ENCODE data around the gene GIT2. TPM values are rescaled to one million over a fixed set of nuclear protein-coding genes. Genes with fewer than 3 reads are reported as not detected.

Gene GIT2
- polyA plus RNA-seq, 4 donors, result 26.5 to 55.1 (median 42.4) TPM

DNA sequence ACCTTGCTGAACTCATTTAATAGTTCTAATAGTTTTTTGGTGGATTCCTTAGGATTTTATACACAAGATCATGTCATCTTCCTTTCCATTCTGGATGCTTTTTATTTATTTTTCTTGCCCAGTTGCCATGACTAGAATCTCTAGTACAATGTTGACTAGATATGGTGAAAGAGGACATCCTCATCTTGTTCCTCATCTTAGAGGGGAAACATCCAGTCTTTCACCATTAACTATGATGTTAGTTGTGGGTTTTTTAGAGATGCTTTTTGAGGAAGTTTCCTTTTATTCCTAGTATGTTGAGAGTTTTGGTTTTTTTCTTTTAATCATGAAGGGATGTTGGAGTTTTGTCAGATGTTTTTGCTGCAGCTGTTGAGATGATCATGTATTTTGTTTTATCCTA, 11.7 kb upstream of the GIT2 start:
- DNase-seq (ENCODE audit: low read depth in 4 of 4, low spot score in 2 of 4), result no peak

DNA sequence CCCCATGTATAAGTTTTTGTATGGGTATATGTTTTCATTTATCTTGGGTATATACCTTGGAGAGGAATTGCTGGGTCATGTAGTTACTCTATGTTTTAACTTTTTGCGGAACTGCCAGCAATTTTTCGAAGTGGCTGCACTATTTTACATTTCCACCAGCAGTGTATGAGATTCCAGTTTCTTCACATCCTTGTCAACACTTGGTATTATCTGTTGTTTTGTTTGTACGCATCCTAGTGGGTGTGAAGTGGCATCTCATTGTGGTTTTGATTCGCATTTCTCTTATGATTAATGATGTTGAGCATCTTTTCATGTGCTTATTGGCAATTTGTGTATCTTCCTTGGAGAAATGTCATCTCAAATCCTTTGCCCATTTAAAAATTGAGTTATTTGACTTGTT, 9.9 kb upstream of the GIT2 start:
- no peak for DNase-seq (ENCODE audit: low read depth in 4 of 4, low spot score in 2 of 4)

DNA sequence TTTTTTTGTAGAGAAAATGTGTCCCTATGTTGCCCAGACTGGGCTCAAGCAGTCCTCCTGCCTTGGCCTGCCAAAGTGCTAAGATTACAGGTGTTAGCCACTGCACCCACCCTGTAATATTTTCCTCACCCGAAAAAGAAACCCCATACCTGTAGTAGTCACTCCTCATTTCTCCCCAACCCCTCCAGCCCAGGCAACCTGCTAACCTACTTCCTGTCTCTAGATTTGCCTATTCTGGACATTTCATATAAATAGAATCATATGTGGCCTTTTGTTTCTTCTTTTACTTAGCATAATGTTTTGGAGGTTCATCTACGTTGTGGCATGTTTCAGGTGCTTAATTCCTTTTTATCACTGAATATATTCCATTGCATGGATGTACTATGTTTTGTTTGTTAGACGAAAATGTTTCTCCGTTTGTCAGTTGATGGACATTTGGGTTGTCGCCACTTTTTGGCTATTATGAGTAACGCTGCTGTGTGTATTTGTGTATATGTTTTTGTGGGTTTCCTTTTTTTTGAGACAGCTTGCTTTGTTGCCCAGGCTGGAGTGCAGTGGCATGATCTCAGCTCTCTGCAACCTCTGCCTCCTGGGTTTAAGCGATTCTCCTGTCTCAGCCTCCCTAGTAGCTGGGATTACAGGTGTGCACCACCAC, 9.3 kb upstream of the GIT2 start:
- DNase-seq (ENCODE audit: low read depth in 4 of 4, low spot score in 2 of 4), result no peak

DNA sequence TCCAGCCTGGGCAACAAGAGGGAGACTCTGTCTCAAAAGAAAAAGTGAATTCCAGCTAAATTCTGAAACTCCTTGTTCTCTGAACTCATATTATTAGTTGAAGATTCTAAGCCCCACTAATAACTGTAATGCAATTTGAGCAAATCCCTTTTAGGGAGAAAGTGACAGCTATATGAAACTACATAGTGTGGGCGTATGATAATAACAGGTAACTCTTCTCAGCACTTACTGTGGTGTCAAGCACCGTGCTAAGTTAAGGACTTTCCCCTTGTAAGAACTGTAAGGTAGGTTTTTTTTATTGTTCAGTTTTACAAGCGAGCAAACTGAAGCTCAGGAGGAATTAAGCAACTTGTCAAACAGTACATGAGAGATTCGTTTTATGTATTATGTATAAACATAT, 8.4 kb upstream of the GIT2 start:
- DNase-seq (ENCODE audit: low read depth in 4 of 4, low spot score in 2 of 4), result no peak

DNA sequence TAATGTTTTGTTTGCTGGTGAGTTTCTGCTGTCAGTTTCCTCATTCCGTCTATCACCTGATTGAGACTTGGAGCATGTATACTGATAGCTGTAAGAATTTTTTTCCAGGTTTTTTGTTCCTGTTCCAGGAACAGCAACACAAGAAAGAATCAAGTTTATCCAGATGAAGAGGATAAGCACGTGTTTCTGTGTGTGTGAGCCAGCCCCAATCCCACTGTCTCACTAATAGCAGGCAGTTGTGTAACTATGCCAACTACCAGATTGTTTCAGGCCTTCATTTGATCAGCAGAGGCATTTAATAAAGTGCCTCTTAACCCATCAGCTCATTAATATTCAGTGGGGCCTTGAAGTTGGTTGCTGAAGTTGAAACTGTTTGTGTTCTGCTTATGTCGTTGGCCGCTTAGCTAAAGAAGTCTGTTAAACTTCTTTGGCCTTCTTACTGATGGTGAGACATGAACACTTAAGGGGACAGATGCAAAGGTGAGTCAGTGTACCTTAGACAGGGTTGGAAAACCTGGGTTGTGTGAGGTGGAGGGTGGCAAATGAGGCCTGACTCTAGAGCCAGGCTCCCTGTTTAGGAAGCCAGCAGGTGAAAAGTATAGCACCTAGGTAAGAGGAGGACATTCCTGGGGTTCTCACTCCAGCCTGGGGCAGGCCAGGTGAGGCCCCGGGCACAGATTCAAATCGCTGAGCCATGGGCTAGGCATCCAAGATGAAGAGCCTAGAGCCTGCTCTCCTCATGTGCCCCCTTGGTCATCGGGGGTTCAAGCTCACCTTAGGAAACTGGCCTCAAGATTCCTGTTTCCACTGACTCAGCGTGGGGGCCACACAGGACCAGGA, 6.7 kb upstream of the GIT2 start:
- DNase-seq (ENCODE audit: low read depth in 4 of 4, low spot score in 2 of 4), result no peak

DNA sequence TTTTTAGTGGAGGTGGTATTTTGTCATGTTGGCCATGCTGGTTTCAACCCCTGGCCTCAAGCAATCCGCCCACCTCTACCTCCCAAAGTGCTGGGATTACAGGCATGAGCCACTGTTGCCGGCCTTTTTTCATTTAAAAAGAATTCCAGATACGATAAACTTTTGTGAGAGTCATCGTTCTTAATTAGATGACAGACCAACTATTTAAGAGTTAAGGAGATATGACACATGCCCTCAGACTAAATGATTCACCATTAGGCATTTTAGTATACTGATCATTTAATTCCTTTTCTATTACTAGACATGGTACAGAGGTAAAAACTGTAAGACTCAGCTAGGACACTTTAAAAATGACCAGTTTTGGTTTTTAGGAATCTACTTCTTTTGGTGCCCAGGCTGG, 5.4 kb upstream of the GIT2 start:
- no peak for DNase-seq (ENCODE audit: low read depth in 4 of 4, low spot score in 2 of 4)

DNA sequence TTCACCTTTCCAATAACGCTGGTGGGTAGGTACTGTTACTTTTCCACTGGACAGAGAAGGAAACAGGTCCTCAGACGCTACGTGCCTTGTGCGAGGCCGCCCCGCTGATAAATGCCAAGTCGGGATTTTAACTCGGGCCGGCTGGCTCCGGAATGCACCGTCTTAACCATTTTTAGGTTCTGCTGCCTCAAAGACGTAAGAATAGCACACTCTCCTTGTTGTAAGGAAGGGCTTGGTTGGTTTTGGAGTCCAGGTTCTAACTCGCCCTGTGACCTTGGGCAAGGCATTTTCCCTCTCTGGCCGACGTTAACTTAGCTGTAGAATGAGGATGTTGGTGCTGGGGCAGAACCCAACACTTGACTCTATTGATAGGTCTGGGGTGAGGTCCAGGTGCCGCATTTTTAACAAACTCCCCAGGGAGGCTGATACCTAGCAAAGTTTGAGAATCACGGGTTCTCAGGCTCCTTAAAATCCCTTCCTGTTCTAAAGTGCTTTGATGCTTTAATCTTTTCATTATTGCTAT, 3.9 kb upstream of the GIT2 start:
- no peak for DNase-seq (ENCODE audit: low read depth in 4 of 4, low spot score in 2 of 4)

DNA sequence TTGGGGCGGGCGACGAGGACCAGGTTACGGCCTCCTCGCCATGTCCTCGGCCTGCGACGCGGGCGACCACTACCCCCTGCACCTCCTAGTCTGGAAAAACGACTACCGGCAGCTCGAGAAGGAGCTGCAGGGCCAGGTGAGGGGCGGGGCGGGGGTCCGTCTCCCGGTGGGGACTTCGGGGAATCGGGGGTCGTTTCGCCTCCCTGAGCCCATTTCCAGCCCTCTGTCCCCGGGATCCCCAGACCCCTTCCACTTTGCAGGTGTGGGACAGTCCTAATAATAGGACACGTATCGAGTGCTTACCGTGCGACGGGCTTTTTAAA, 3.4 kb upstream of the GIT2 start:
- no peak for DNase-seq (ENCODE audit: low read depth in 4 of 4, low spot score in 2 of 4)

DNA sequence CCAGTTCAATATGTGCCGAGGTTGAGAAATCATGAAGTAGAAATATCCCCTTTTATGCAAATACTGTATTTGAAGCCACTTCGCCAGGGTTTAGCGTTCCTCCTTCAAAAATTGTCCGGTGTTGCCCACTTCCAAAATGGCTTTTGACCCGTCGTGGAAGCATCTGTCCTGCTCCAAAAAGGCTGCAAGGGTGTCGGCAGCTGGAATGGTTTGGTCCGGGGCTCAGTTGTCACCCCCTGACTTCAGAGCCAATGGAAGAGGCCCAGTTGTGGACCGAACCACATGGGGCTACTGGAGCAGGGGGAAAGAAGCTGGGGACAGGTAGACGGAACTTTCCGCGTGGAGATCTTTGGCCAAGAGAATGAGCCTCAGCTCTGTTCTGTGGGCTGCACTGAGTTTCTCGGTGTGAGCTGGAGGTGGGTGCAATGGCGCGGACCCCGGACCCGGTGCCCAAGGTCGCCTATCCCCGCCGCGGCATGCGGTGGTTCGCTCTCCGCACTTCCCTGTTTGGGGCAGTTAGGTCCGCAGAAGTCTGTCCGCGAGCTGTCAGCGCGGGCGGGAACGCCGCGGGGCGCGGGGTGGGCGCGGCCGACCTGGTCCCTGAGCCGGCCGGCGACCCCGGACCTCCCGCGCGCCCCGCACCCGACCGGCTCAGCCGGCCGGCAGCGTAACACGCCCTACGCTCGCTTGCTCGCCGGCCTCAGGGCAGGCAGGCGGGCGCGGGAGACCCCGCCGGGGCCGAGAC, 2.9 kb upstream of the GIT2 start, which contains the start of gene ANKRD13A:
Gene ANKRD13A (plus strand): TSS at position 527 of the 745 bp plus-strand sequence. CDS start 259 bp downstream, outside the sequence.
- DNase-seq (ENCODE audit: low read depth in 4 of 4, low spot score in 2 of 4), result peak; percentile 89 to 96 (median 92)

DNA sequence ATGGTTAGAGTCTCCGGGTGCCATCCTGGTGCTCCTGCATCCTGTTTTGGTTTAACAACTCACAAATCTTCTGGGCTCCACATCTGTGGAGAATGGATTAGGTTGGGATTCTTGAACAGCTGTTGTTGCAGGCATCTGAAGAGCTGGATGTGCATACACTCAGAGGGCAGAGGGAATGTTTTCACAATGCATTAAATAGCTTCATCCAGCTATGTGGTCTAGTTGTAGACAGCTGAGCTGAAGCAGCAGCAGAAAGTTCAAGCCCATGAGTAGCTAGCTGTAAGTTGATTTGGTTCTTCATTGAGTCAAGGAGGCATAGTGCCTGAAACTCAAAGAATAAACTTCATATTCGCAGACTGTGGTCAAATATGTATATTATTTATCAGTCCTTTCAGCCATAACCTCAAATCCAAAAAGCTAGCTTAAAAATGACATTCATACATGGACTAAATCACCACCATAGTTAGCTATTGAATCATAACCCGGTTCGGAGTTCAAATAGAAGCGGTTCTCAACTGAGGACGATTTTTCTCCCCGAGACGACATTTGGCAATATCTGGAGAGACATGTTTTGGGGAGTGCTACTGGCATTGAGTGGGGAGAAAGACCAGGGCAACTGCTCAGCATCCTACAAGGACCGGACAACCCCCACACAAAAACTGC, 2.2 kb upstream of the GIT2 start:
- DNase-seq (ENCODE audit: low read depth in 4 of 4, low spot score in 2 of 4), result no peak

DNA sequence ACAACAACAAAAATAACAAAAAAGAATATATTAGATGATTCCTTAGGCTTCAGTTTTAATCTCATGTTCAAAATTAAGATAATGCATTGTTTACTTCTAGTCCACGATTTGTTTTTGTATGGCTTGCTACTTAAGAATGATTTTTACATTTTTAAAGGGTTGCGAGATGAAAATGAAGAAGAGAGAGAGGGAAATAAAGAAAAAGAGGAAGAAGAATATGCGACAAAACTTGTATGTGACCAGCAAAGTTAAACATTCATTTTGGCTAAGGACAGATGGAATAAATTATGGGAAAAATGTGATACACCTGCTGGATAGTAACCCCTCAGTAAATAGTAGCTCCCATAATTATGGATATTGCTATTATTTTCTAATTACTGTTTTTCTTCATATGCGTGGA, 1.2 kb upstream of the GIT2 start:
- no peak for DNase-seq (ENCODE audit: low read depth in 4 of 4, low spot score in 2 of 4)

DNA sequence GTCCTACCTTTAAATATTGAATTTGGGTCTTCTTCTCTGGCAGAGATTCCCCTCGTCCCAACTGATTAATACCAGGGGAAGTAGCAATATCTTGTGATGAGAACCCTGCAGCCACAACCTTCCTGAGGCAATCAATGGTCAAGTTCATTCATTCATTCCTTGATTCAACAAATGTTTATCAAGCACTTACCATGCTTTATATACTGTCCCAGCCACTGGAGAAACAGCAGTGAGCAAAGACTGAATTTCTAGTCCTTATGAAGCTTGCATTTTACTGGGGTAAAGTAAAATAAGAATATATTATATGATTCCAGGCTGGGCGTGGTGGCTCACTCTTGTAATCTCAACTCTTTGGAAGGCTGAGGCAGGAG, 300 bp upstream of the GIT2 start:
- no peak for DNase-seq (ENCODE audit: low read depth in 4 of 4, low spot score in 2 of 4)

DNA sequence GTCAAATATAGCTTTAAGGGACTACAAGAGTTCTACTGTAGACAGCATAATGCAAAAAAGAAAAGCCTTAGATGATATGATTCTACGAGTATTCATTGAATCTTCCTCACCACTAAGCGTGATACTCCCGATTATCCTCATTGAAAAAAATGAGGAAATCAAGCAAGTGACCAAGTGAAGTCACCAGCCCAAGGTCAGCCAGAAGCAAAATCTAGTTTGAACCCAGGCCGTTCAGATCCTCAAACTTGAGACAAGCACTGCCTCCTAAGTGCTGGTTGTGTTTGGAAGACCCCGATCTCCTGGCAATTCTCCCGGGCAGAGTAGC, 845 bp downstream of the GIT2 start:
- no peak for DNase-seq (ENCODE audit: low read depth in 4 of 4, low spot score in 2 of 4)

DNA sequence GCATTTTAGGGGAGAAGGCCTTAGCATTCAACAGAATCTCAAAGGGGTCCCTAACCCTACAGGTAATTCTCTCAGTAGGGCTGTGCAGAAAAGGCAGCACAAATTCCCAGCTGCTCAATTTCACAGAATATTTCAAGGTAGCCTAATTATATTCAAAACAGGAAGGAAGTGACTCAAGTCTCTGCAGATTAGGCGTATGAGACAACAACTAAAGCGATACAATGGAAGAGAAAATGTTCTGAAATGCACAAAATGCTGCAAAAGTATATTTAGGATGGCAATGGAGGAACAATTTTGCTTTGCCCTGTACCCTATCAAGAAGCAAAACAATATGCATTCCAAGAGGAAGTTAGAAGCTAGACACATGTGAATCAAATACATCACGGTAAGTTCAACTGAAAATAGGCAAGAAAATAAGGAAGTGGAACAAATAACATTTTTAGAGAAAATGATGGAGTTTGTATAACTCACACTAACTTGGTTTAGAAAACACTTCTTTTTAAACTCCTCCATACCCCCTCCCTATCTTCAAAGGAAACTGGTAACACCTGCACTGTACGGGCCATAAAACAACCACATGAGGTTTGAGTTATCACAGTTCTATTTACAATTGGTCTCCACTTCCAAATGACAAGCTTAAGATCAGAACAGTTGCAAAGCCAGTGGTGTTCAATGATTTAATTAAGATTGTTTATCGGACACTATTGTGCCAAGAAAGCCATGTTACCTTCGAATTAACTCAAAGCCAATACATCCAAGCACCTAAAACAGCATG, 1.6 kb downstream of the GIT2 start:
- no peak for DNase-seq (ENCODE audit: low read depth in 4 of 4, low spot score in 2 of 4)

DNA sequence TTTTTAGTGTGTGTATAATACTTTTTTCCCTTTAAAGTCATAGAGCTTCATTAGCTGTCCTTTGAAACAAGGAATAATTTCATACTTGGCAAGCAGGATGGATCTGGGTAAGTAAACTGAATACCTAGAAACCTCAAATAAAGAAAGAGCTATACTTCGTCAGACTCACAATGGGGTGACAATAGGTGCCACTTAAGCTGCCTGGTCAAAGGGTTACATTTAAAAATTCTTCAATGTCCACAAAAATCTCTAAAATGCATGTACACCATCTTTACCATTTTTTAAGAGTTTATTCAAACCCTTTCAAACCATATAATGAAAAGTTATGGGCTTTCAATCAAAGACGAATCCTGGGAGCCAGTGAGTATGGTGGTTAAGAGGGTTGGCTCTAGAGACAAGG, 3.1 kb downstream of the GIT2 start:
- no peak for DNase-seq (ENCODE audit: low read depth in 4 of 4, low spot score in 2 of 4)

DNA sequence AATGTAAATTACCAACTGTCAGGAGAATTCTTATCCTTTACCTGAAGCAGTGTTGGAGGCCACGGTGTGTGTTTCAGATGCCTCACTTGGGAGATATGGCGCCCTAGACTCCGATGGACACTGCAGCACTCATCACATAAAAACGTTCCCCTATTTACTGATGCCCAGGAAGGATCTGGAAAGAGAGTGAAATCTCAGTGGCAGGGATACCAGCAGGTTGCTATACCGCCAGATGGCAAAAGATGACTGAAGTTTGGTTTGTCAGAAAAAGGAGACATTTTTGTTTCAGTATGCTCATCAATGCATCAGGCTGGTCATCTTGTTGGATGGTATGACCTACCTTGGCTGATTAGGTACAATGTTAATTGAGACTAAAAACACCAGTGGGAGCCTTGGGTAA, 4.6 kb downstream of the GIT2 start:
- no peak for DNase-seq (ENCODE audit: low read depth in 4 of 4, low spot score in 2 of 4)

DNA sequence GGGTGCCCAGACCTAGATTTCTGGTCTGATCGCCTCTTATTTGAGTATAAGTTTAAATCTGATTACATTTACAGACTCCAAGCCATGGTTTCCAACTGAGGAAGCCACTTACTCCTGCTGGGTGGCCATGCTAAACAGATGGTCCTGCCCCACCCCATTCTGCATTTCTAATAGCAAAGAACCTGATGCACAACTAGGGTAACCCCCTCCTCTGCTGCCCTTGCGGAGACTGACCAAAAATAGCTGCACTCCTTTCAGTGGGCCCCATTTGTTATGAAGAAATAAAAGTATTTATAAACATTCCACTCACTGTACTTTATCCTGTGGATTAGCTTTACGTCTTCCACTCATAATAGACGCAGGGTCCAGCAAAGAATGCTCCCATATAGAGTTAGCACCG, 6.8 kb downstream of the GIT2 start:
- DNase-seq (ENCODE audit: low read depth in 4 of 4, low spot score in 2 of 4), result no peak

DNA sequence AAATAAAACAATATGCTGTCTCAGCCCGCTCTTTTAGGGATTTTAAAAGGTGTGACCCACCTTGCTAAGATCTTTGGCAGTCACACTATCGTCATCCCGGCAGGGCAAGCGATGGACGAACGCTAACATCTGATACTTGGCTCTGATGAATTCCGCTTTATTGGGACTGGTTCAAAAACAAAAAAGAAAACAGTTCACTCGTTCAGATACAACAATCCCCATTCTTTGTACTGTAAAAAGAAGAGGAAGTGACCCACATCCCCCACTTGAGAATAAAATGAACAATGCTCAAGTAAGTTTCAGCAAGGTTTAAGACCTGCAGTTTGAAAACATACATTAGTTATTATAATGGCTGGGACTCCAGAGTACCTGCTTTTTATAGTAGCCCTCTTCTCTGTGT, 7.3 kb downstream of the GIT2 start:
- no peak for DNase-seq (ENCODE audit: low read depth in 4 of 4, low spot score in 2 of 4)

DNA sequence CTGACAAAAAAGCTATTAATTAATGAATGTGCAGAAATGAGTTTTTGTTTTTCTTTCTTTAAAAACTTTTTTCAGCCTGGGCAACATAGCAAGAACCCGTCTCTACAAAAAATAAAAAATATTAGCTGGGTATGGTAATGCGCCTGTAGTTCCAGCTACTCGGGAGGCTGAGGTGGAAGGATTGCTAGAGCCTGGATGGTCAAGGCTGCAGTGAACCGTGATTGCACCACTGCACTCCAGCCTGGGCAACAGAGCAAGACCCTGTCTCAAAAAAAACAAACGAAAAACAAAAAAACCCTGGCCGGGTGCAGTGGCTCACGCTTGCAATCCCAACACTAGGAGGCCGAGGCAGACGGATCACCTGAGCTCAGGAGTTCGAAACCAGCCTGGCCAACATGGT, 7.9 kb downstream of the GIT2 start:
- no peak for DNase-seq (ENCODE audit: low read depth in 4 of 4, low spot score in 2 of 4)

DNA sequence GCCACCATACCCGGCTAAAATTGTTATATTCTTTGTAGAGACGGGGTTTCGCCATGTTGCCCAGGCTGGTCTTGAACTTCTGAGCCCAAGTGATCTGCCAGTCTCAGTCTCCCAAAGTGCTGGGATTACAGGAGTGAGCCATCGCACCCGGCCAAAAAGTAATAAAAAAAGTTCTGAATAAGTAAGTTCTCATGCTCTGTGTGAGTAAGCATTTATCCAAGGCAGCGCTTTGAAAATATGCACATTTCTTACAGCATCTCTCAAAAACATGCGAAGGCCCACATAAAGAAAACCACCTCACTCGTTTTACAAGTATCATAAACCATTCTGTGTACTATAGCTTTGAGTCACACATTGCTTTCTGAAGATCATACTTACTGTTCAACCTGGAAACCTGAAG, 8.6 kb downstream of the GIT2 start:
- DNase-seq (ENCODE audit: low read depth in 4 of 4, low spot score in 2 of 4), result no peak
